Hepatic stellate cell (primary cell): Measurements from ENCODE around the gene ARL8B.
"Not testable (repeated sequence)": the region's sequence is repeated elsewhere in the genome, so short reads cannot be mapped to it uniquely, and the experiment has no call there.

Source experiments
- DNase-seq: peaks from one replicate; pipeline ENCODE4 v3.0.0; 2011; ENCODE audit warnings: low spot score

The ARL8B gene

DNA sequence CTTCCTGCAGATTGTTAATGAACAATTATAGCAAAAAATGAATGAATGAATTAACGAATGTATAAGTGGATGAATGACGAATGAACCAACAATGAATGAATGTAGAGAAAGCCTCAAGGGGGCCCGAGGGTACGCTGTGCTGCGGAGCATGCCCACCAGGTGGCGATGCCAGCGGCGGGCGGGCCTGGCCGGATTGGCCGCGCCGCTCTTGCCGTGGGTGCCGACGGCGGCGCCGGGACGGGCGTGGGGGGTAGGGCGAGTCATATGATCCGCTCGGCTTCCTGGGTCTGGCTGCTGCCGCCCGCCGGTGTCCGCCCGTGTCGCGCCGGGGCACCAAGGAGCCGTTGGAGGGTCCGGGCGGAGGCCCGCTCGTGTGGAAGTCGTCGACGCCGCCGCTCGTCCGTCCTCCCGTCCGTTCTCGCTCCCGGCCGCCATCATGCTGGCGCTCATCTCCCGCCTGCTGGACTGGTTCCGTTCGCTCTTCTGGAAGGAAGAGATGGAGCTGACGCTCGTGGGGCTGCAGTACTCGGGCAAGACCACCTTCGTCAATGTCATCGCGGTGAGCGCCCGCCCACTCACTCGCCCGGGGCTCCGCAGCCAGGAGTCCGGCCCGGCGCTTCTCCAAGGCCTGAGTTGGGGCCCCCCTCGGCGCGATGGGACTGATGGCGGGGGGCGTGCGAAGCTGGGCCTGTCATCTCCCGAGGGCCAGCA, at the start of gene ARL8B:
Gene ARL8B (plus strand): TSS at position 263 of the 711 bp plus-strand sequence. CDS start 174 bp downstream, at position 437.
- peak; percentile 90 for DNase-seq

GRCh38 chr3:5073374-5074085, 48.6 kb upstream of the ARL8B start:
- DNase-seq = no peak

DNA sequence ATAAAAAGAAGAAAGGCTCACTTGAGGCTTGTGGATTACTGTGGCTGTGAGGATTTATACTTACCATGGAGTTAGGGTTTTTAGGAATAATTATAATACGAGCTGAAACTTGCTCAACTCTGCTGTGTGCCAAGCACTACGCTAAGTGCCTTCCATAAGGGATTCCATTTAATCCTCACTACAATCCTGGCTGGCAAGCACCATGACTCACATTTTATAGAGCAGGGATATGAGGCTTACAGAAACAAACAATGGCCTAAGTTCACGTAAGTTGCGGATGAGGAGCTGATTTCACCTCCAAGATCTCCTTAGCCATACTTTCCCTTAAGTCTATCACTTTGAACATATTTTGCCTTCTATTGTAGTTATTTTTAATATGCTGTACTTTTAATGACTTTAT, 43.9 kb upstream of the ARL8B start:
- no peak for DNase-seq

DNA sequence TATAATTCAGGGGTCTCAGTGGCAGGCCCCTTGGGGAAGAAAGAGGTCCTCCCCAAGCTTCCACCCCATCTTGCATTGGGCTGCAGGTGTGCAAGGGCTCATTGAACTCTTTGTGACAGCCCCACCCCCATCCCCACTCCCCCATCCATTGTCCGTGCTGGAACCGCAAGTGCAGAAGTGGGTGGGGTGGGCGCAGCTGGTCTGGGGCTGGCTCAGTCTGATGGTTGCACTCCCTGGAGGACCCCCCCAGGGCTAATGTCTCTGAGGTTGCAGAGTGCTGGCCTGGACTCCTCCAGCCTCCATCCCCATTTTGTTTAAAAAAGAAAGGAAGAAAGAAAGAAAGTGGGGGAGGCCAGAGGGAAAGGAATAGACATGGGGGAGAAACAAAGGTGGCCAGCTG, 42.3 kb upstream of the ARL8B start:
- DNase-seq = no peak

DNA sequence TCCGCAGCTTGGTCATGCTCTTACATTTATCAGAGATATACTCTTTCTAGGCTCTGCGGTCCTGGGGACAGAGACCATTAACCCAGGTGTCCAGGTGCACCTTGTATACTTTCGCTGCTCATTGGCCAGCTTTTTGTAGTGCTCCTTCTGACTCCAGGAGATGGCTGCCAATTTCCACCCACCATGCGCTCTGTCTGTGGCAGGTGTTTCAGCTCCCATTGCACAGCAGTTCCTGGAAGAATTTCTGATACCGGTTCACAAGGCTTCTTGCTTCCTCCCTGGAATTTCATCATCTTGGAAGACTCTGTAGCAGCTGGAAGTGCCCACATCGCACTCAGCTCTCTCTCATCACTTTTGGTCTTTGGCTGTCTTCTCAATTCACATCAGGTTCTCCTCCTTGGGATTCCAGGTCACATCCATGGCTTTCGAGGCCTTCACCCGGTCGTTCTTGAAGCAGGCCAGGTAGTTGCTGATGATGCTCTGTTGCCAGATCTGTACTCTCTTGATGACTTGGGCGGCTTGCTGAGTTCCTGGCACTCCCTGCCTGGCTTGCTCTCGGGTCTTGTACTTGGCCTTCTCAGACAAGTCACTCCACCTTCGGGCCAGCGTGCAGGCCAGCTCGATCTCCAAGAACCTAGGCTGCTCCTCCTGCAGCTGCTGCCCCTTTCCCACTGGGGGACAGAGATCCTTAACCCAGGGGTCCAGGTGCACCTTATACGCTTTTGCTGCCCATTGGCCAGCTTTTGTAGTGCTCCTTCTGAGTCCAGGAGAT, 41.1 kb upstream of the ARL8B start:
- no peak for DNase-seq

DNA sequence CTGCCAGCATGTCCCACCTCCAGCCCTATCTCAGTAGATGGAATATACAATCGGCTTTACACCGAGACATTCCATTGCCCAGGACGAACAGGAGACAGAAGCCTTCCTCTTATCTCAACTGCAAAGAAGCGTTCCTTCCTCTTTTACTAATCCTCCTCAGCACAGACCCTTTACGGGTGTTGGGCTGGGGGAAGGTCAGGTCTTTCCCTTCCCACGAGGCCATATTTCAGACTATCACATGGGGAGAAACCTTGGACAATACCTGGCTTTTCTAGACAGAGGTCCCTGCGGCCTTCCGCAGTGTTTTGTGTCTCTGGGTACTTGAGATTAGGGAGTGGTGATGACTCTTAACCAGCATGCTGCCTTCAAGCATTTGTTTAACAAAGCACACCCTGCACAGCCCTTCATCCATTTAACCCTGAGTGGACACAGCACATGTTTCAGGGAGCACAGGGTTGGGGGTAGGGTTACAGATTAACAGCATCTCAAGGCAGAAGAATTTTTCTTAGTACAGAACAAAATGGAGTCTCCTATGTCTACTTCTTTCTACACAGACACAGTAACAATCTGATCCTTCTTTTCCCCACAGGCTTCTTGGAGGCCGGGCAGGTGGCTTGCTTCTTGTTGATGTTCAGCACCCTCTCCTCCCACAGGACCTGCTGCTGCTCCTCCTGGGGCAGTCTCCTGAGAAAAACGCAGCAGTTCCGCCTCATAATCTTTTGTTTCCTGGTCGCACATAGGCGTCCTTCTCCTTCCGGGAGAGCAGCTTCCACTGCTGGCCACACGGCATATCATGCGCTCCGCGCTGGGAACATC, 39.9 kb upstream of the ARL8B start:
- DNase-seq = not testable (repeated sequence)

DNA sequence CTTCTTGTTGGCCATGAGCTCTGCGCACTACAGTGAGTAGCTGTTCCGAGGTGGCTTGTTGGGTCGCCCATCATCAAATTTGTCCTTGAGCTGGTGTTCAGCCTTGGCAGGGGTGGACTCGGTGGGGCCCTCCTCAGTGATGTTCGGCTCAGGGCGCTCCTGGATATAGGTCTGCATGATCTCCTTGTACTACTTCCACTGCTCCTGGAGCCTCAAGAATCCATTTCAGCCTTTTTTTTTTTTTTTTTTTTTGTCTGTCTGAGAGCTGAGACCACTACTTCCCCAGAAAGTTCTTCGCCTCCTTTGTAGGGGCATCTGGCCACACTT, 39.3 kb upstream of the ARL8B start:
- DNase-seq = no peak

GRCh38 chr3:5084224-5084623, 37.9 kb upstream of the ARL8B start:
- DNase-seq = no peak

DNA sequence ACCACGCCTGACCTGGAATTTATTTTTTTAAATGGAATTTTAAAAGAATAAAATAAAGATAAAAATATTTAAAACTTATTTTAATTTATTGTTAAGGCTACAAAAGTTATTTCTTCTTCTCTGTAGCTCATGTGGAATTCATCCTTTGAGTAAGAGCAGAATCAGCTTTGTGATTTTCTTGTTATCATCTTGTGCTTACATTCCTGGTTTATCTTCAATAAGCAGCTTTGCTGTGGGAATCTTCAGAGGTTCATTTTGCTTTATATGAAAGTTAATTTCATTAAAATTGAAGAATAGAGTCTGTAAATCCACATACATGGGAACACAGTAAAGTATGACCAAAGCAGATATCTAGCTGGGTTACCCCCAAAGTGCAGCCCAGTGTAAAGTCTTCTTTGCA, 35.4 kb upstream of the ARL8B start:
- no peak for DNase-seq

DNA sequence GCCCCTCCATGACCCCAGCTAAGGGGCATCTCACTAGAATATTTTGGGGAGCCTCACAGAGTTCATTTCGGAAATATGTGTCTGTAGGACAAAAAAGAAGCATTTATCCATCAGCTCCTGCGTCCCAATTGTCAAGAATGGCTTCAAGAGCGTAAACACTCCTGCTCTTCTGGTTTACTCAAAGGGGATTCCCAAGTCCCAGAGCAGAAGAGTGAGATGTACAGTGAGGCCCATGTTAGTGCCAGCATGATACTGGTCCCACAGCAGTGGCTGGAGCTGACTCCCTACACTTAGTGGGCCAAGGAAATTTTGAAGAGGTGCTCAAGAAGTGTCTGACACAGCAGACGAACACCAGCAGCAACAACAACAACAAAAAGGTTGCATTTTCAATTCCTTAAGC, 34.9 kb upstream of the ARL8B start:
- DNase-seq = no peak

DNA sequence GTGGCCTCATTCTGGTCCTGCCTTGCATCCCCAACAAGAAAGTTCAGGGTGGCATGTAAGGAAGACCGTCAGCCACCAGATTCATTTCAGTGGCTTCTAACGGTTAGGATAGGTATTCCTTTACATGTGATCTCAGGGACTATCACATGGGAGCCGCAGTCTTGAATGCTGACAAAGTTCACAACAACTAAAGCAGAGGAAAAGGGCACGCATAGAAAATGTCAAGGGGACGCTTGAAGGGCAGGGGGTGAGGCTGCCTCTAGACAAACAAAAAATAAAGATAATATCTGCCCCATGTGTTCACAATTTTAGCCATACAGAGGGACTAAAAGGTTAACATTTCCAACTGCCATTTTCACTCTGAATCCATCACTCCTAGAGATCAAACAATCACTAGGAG, 31.9 kb upstream of the ARL8B start:
- DNase-seq = no peak

DNA sequence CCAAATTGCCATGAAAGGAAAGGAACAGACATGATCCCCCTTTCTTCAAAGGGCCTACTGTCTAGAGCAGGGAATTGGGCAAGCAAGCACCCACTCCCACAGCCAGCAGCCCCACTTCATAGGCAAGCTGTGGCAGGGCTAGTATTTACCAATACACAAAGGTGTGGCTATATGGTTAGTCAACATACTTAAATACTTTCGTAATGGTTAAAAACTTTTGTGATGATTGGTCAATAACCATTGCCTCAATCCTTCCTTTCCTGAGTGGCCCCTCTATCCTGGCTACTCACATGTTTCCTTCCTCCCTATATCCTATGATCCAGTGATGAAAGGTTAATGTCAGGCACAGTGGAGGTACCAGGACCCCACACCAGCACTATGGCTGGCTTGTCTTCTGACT, 30.1 kb upstream of the ARL8B start:
- no peak for DNase-seq

GRCh38 chr3:5093731-5094130, 28.4 kb upstream of the ARL8B start:
- DNase-seq = no peak

DNA sequence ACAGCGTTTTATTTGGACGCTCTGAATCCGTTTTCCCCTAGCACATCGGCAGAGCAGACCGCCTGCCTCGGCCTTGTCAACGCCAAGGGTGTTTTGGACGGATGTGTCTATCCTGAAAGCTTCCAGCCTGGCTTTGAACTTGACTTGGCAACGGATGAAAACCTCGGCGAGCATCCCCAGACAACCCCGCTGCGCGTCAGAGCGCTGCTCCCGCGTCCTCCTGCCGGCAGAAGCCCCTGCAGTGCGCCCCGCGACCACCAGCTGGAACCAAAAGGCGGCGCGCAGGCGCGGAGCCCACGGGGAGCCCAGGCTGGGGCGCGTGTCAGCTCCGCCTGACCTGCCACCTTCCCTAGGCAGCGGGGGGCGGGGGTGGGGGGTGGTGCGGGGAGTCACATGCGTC, 26.2 kb upstream of the ARL8B start:
- no peak for DNase-seq

DNA sequence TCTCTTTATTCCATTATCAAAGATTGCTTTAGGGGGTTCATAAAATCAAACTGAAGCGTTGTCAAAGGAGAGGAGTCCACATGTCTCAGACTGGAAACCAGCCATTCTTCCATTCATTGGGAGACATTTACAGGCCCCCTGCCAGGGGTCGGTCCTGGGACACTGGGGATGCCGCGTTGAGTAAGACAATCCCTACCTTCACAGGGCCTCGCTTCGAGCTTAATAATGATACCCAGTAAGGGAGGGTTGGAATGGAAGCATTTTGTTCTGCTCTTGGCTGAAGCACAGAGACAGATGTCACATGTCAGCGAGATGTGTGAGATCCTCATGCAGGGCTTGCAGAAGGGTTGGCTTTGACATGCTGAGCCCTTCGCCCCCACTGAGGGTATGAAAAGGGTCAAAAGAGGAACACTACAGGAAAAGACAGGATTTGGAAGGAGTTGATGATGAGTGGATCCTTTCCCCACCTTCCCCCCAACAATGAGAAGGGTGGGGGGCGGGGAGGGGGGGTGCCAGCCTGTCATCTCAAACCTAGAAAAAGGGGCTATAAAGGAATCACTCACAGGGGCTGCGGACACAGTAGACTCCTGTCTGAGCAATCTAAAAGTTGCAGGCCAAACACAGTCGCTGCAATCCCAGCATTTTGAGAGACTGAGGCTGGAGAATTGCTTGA, 25.6 kb upstream of the ARL8B start:
- no peak for DNase-seq

DNA sequence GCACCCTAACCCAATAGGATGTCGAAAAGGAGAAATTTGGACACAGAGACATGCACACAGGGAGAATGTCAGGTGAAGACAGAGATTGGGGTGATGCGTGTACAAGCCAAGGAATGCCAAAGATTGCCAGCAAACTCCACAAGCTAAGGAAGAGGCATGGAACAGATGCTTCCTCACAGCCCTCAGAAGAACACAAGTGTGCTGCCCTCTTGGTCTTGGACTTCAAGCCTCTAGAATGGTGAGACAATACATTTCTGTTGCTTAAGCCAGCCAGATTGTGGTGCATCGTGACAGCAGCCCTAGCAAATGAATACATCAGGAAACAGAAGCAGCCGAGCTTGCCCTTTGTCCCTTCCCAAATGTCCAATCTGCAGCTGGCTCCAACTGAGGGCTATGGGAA, 23.7 kb upstream of the ARL8B start:
- no peak for DNase-seq

DNA sequence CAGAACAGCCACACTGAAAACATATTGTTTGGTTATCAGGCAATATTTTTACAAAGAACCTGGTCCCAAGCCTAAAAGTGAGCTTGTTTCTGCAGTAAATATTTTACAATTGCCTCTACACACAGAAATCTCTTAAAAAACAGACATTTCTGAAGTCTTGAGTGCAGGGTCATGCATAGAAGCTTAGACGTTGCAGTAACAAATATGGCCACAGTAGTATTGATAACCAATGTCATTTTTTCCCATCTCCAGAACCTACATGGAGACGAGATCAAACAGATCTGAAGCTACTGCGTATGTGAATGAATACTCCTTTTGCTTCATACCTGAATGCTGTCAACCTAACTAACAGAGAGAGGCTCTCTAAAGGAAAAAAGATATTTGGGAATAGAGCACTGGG, 19.6 kb upstream of the ARL8B start:
- DNase-seq = no peak

DNA sequence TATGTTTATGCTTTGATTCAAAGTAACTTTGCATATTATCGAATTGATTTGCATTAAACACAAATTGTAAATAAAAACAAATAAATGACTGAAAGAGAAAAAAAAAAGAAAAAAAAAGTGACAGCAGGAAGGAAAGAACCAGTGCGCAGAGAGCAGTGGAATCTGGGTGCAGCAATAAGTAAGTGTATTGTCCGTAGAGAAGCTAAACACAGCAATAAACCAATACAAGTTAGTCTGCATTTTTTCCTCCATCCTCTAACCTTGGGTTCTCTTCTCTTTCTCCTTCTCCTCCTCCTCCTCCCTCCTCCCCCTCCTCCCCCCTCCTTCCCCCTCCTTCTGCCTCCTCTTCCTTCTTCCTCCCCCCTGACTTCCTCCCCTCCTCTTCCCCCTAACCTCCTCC, 18.3 kb upstream of the ARL8B start:
- DNase-seq = no peak

GRCh38 chr3:5105050-5105449, 17.0 kb upstream of the ARL8B start:
- no peak for DNase-seq

GRCh38 chr3:5106371-5106770, 15.7 kb upstream of the ARL8B start:
- not testable (repeated sequence) for DNase-seq

GRCh38 chr3:5106933-5107334, 15.2 kb upstream of the ARL8B start:
- not testable (repeated sequence) for DNase-seq

DNA sequence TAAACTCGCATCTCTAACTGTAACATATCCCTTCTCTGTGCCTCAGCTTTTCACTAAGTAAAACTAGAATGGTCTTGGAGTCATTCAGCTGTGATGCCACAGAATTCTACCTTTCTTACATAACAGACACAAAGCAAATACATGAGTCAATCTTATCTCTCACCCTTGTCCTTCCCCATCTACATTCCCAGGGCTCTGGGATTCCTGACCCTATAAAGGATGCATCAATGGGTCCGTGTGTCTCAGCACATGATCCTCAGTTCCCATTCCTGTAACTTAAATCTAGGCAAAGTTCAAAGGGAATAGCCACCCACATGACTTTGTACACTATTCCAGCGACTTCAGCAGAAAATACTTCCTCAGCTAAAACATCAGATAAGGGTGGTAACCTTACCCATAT, 11.8 kb upstream of the ARL8B start:
- DNase-seq = no peak
